HG02884 (cell line): Measurements from ENCODE around the gene HK3.
"Not testable (repeated sequence)": the region's sequence is repeated elsewhere in the genome, so short reads cannot be mapped to it uniquely, and the experiment has no call there.

Experiments used
- ATAC-seq: cut with Tn5 transposase; IDR thresholded peaks from one replicate; pipeline ENCODE4 v1.9.1; 2021; ENCODE audit warnings: mild to moderate bottlenecking, moderate library complexity; ENCODE audit not compliant: unreplicated experiment

The HK3 gene

DNA sequence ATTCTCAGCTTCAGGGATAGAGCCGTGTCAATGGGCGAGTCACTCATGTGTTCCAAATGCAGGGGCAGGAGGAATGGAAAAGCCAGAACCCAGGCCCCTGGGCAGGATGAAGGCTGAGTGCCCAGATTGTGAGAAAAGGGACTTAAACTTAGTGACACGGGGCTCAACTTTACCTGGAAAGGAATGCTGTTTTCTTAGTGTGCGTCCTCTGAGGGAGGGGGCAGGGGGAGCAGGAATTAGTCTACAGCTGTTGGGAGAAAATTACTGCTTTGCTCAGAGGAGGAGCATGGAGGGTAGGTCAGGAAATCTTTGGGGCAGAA, 14.6 kb downstream of the HK3 start:
- no peak for ATAC-seq

DNA sequence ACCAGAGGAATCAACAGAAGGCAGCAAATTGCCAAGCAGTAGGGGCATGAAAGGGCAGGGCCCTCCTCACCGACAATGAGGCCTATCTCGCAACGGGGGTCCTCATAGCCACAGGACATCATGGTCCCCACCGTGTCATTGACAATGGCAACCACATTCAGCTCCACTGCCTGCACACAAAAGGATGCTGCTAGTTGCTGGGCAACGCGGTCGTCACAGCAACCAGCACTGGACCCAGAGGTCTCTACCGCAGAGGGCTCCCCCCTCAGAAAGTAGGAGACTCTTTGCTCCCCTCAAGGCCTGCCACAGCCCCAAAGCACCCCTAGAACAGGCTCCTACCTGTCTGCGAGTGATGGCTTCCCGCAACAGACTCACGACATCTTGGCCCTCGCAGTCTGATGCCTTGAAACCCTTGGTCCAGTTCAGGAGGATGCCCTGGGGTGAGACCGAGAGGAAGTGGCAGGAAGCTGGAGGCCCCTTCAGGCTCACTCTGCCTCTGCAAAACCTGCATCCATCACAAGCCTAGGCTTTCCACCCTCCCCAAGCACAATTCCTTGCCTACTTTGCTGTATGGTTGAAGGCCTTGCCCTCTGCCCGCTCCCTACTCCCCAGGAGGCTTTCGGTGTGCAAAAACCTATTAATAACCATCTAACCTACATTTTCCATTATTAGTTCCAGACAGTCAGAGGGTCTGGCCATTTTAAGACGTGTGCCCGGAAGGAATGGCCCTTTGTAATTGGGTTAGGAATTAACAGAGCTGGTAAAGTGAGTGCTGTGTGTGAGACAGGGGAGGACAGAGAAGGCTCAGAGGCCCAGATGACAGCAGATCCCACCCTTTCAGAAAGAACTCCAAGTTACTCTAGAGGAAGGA, 15.2 kb downstream of the HK3 start:
- ATAC-seq, result no peak

DNA sequence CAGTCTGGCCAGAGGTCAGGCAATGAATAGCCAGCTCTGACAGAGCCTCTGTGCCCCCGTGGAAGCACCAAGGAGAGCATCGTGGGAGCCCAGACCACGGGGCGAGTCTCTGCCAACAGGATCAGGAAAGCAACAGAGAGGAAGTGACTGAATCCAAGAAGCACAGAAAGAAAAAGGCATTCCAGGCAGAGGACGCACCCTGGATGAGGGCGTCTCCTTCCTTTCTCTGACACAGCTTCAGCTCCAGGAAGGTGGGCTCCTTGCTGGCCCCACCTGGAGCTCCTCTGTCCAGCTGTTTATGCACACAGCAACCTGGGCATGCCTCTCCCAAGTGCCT, 16.6 kb downstream of the HK3 start:
- ATAC-seq, result no peak

DNA sequence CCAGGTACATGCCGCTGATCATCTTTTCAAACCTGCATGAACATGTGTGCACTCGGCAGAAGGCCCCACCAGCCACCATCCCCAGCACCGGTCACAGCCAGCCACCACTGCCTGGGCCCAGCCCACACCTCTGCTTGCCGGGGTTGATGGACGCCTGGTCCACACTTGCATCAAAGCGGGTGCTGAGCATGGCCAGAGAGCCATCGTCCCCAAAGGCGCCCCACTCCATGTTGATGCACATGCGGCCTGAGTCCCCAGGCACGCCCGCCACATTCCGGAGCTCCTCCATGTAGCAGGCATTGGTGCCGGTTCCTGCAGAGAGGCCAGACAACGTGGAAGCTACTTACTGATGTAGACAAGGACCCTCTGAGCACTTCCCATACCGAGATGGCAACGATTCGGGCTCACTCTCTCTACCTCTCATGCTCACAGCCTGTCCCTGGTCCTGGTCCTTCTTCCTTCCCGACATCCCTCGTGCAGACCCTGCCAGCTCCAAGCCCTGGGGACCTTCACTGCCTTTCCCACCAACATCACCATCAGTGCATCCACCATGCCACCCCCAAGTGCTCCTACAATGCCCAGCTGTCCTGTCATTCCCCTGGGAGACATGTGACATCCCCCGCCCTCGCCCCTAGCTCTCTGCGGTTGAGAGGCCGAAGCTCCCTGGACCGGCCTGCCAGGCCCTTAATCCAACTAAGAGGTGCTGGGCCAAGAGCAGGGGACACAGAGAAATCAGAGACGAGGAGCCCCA, 17.2 kb downstream of the HK3 start:
- no peak for ATAC-seq

DNA sequence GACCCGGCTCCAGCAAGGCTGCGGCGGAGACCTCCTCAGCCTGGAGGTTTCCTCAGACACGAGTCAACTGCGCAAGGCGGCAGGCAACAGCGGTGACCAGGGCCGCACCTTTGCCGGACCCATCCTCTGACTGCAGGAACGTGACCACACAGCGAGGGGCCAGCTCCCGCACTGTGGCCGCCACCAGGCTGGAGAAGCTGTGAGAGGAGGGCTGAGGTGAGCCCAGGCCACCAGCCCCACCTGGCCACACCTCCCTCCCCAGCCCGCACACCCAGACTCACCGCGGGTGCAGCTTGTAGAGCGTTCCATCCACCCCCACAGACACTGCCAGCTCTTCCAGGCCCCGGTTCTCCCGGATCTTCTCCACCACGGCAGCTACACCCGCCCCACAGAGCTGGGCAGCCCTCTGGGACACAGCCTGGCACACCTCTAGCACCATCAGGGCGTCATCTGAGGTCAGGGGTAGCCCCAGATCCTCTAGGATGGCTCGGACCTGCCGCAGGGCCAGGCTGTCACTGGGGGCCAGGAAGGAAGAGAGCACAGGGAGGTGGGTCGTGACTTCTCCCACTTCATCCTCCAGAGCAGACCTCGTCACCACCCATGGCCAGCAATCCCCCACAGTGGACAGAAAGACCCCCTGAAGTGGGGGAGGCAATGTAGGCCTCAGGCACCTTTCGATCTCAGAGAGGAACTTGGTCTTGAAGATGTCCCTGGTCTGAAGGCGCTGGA, 18.0 kb downstream of the HK3 start:
- no peak for ATAC-seq

DNA sequence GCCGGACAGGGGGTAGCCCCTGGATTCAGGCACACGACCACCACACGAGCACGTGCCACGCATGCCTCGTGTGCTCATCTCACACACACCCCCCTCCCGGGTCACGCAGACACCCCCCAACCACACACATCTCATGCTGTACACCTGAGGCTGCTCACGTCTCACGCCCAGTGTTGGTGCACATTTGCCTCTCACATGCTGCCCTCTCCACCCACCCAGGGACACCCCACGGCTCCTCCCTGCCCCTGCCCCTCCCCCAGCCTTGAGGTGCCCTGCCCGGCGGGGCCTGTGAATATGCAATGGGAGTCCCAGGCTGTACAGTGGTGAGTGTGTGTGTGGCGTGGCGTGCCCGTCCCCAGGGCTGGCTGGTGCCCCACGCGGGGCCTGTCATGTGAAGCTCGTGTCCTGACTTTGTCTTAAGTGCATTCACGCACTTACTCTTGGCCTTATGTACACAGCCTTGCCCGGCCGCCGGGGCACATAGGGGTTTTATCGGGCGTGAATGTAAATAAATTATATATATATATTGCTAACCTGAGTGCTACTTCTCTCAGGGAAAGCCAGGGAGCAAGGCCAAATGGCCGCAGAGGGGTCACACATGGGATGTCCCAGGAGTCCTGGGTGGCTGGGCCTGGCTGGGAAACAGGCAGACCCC, 18.7 kb downstream of the HK3 start:
- no peak for ATAC-seq

DNA sequence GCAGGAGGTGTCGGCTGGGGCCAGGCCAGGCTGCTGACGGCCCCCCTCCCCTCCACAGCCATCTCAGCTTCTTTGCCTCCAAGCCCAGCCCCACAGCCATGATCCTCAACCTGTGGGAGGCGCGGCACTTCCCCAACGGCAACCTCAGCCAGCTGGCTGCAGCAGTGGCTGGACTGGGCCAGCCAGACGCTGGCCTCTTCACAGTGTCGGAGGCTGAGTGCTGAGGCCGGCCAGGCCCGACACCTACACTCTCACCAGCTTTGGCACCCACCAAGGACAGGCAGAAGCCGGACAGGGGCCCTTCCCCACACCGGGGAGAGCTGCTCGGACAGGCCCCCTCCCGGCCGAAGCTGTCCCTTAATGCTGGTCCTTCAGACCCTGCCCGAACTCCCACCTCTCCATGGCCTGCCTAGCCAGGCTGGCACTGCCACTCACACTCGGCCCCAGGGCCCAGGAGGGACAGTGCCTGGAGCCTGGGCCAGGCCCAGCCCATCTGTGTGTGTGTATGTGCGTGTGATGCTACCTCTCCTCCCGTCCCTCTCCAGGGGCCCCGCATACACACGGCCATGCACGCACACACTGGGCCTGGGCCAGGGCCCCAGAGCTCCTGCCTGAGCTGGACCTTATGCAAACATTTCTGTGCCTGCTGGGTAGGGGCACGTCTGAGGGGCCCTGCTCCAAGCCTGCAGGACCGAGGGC, 19.3 kb downstream of the HK3 start:
- ATAC-seq, result no peak

DNA sequence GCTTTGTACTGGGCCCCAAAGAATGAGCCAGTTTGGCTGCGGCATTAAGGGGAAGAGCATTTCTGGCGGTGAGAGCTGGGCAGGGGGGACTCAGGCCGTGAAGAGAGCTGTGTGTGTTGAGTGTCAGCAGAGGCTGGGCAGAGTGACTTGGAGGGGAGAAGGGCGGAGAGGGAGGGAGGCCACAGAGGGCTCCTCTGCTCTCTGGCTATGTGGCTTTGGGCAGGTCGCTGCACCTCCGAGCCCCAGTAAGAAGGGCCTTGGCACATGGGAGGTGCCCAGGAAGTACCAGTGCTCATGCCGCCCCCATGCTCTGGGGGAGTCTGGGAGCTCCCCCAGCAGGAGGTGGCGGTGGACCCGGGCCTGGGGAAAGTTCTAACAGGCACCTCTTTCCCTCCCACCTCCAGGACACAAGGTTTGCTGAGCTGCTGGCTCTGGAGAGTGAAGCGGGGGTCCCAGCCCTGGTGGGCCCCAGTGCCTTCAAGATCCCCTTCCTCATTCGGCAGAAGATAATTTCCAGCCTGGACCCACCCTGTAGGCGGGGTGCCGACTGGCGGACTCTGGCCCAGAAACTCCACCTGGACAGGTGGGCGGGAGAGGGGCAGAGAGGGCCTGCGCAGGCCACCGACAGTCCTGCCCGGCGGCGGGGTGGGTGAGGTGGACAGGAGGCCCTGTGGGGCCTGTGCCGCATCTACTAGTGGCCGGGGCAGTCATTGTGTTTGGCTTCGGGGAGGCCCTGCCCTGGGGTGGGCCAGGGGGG, 20.1 kb downstream of the HK3 start:
- ATAC-seq, result no peak

DNA sequence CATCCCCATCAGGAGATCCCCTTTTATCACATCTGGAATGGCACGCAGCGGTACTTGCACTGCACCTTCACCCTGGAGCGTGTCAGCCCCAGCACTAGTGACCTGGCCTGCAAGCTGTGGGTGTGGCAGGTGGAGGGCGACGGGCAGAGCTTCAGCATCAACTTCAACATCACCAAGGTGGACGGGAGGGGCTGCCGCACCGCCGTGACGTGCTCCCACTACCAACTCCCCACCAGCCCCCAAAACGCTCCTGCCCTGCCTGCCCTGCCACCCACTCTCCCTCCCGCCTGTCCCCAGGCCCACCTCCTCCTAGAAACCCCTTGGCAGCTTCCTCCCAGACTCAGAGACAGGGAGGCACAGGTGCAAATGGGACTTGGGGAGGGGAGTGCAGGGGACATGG, 20.7 kb downstream of the HK3 start:
- no peak for ATAC-seq

DNA sequence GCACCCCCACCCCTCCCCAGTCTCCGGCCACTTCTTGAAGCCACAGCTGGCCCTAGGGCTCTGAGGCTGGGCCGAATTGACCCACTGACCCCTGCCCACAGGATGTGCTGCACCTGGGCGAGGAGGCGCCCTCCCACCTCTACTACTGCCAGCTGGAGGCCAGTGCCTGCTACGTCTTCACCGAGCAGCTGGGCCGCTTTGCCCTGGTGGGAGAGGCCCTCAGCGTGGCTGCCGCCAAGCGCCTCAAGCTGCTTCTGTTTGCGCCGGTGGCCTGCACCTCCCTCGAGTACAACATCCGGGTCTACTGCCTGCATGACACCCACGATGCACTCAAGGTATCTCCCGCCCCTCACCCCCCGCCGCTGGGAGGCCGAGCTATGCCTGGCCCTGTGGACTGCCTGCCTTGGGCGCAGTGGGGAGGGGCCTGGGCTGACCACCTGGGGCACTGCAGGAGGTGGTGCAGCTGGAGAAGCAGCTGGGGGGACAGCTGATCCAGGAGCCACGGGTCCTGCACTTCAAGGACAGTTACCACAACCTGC, 21.3 kb downstream of the HK3 start:
- ATAC-seq, result no peak

DNA sequence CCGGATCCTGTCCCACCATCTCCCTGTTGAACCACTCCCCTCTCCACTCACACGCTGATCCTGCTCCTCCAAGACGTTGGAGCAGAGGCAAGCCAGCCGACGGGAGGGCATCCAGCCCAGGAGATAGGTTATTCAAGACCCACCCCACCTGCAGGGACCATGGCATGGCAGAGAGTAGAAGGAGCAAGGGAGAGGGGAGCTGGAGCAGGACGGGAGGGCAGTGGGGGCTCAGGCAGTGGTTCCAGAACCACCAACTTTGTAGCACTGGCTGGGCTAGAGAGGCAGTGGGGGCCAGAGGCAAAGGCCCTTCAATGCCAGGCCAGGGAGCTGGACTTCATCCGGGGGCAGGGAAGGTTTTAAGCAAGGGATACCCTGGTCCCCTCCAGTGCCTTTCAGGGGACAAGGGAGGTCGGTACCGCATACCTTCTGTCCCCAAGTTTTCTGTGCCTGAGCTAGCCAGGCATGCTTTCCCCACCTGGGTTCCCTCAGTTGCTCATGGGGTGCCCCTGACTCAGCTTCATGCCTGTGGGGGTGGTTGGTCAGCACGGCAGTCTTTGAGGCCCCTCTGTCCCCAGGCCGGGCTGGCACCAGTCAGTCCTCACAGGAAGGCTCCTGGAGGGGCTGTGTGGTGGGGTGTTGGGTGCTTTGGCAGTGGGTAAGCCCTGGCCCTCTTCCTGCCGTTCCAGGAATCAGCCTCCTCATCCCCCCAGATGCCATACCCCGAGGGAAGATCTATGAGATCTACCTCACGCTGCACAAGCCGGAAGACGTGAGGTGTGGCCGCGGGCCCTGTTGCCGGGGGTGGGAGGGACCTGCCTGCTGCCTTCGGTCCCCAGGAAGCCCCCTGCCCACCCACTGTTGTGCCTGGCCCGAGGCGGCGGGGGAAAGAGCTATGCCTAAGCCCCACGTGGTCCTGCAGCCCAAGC, 22.4 kb downstream of the HK3 start:
- no peak for ATAC-seq

DNA sequence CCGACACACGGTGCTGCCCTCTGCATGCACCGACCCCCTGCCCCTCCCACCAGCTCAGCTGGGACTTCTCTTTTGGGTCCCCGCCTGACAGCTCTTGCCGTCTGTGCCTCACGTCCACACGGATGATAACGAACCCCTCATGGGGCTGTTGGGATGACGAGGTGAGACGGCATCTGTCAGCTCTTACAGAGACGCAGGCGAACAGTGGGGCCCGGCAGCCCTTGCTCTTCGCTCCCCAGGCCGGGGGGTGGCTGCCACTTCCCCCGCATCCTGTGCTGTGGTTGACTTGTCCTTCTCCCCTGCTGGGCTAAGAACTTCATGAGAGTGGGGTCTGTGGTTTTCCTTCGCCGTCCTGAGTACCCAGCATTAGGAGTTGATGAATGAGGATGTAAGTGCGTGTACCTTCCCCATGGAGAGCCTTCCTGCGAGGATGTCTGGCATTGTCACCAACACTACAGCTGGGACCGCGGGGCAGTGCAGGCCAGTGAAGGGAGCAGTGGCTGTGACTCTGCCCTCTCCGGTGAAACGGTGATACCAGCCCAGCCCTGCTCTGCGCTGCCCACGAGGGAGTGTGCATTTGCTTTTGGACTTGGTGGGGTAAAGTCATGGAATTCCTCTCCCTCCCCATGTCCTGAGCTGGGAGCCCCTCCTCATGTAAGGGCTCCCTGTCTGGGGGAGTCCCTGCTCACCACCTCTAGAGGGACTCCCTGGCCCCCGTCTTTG, 23.2 kb downstream of the HK3 start:
- ATAC-seq, result no peak

DNA sequence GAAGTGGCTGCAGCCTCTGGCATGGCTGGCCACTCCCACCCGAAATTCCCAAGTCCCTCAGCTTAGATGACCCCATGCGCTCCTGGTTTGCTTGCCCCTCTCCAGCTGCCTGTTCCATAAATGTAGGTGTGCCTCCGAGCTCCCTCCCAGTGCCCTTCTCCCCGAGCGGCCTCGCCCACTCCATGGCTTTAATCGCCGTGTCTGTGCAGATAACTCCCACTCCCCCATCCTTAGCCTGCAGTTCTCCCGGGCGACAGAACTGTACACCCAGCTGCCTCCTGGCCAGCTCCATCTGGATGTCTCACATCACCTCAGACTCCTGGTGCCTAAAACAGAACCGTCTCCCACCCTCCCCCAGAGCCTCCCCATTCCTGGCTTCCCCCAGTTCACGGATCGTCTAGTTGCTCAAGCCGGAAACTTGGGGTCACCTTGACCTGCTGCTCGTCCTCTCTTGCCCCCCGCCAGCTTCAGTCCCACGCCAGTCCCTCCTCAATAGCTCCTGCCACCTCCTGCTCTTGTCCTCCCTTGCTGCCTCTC, 24.1 kb downstream of the HK3 start:
- no peak for ATAC-seq

DNA sequence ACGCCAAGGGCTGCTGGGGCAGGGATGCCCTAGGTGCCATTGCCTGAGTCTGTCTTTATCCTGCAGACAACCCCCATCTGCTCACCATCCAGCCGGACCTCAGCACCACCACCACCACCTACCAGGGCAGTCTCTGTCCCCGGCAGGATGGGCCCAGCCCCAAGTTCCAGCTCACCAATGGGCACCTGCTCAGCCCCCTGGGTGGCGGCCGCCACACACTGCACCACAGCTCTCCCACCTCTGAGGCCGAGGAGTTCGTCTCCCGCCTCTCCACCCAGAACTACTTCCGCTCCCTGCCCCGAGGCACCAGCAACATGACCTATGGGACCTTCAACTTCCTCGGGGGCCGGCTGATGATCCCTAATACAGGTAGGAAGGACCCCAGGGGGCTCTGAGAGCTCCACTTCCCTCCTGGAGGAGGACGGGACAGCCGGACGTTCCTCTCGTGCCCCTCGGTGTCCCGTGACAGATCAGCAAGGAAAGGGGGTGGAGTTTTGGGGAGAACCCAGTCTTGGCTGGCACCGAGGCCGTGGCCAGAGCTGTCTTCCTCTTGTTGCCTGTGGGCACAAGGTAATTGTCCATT, 24.9 kb downstream of the HK3 start:
- no peak for ATAC-seq

DNA sequence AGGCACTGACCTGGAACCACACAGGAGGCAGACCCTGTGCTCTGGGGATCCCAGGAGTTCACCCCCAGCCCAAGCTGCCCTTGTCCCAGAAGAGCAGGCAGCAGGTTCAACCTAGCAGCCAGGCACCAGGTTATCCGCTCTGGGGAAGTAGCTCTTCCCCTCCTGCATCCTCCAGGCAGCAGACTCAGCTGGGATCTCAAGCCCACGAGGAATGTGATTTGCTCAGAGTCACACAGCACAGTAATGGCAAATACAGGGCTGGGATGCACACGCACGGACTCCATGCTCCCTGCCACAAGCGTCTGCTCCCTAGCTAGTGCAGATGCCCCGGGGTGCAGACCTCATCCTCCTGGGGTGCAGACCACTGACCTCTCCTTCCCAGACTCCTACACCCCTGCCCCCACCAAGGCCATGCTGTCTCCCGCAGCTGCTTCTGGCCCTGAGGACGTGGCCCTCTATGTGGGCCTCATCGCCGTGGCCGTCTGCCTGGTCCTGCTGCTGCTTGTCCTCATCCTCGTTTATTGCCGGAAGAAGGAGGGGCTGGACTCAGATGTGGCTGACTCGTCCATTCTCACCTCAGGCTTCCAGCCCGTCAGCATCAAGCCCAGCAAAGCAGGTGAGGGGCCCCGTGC, 25.5 kb downstream of the HK3 start:
- no peak for ATAC-seq

DNA sequence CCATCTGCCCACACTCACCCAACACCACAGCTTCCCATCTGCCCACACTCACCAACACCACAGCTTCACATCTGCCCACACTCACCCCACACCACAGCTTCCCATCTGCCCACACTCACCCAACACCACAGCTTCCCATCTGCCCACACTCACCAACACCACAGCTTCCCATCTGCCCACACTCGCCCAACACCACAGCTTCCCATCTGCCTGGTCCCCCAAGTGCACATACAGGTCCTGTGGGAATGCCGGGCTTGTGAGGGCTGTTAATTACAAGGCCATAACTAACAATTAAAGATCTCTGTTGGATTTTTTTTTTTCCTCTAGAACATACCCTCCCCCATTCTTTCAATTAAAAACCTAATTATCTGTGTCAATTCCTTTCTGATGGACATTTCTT, 26.1 kb downstream of the HK3 start:
- not testable (repeated sequence) for ATAC-seq

DNA sequence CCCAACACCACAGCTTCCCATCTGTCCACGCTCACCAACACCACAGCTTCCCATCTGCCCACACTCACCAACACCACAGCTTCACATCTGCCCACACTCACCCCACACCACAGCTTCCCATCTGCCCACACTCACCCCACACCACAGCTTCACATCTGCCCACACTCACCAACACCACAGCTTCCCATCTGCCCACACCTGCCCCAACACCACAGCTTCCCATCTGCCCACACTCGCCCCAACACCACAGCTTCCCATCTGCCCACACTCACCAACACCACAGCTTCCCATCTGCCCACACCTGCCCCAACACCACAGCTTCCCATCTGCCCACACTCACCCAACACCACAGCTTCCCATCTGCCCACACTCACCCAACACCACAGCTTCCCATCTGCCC, 26.6 kb downstream of the HK3 start:
- not testable (repeated sequence) for ATAC-seq
